Measurements from ENCODE around the gene TAF1B.

TAF1B gene

GRCh38 chr2:9808334-9809063 is 34.8 kb upstream of the TAF1B start:
- DNase-seq: no peak

GRCh38 chr2:9809064-9809356 is 34.3 kb upstream of the TAF1B start:
- no peak for DNase-seq

DNA sequence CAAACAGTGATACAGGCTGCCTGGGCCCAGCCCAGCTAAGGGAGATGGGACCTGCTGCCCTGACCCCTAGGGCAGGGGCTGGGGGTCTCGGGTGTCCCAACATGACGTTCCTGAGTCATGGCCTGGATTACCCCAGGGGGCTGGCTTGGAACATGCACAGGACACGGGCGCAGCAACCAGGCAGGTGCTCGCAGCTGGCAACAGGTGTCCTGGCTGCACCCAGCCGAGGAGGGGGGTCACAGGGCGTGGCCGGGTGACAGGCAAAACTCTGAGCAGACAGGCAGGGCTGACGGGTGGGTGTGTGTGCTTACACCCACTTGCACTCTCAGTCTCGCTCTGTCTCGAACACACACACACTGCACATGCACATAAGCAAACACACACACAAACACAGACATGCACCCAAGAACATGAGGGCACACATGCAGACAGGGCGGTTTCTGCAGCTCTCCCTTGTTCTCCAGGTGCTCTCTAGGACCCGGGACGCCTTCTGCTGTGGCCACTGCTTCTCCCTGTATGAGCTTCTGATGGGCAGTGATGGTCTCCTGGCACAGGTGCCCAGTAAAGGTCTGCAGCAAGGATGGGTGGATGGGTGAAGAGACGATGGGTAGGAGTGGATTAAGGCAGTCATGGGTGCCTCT is 33.7 kb upstream of the TAF1B start:
- no peak for DNase-seq

DNA sequence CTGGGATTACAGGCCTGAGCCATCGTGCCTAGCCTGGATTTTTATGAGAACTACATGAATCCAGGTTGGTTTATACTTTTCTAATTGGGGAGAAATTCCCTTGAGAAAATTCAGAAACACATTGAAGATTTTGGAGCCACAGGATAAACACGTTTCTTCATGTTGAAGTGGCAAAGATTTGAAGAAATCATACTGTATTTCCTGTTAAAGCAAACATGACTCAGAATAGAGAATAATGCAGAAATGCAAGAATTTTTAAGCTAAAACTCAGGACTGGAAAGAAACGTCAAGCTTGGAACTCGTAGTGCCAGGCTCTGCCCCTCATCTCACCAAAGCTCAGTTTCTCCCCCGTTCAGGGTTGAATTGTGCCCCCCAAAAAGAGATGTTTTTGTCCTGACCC is 32.1 kb upstream of the TAF1B start:
- DNase-seq: no peak

- DNase-seq: no peak
Measured at GRCh38 chr2:9811679-9812511, 31.4 kb upstream of the TAF1B start.

GRCh38 chr2:9812945-9813311 is 30.3 kb upstream of the TAF1B start:
- DNase-seq: no peak

DNA sequence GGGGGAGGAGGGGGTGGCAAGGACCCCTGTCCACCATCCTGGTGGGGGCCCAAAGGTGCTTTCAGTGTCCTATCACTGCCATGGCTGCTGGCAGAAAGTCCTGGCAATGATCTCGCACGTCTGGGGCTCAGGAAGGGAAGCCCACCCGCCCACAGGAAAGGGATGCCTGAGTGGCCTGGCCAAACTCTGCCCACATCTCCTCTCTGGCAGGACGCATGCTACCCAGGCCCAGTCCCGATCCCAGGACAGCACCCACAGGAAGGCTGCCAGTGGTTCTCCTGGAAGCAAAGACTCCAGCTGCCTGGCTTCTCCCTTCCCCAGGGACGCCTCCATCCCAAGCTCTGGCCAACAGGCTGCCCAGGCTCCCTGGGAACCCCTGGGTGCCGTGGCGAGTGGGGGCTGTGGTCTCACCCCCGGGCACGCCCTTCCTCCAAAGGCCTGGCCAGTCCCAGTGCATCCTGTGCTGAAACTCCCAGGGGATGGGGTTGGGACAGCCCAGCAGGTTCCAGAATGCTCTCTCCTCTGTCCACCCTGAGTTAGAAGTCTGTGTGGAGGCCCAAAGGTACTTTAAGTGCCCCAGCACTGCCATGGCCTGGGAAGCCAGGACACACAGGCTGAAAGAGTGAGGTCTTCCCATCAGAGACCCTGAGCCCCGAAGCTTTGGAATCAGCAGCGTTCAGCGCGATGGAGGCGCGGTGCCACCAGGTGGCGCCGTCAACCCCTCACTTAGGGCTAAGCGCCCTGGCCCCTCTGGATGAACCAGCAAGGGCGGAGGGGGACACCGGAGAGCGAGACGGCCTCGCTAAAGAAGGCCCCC is 29.8 kb upstream of the TAF1B start:
- peak; percentile 79 to 83 for DNase-seq

DNA sequence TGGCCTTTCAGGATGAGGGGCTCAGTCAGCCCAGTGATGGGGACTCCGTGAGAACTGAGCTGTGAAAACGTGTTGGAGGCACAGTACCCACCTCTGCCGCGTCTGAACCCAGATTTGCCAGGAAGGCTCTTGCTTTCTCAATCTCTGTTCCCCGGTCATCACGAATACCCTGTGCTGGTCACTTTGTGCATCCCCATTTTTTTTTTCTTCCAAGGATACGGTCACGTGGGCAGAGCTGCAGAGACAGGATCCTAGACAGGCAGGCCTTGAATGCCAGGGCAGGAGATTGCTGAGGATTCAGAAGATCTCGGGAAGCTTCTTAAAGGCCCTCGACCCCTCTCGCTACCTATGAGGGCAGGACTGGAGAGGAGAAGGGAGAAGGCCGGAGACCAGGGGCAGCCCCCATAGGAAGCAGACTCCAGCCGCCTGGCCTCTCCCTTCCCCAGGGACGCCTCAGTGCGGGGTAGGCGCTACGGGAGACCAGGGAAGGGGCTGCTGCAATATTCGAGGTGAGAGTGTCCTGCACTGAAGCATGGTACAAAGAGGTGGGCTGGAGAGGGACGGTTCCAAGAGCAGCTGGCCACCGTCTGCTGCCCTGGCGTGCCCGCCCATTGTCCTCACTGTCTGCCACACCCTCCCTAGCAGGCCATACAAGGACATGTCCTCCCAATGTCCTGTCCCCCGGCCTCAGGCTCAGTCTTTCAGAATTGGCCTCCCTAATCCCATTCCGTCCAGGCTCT is 29.0 kb upstream of the TAF1B start:
- no peak for DNase-seq

- DNase-seq: no peak
Measured at GRCh38 chr2:9815076-9815475, 28.2 kb upstream of the TAF1B start.

DNA sequence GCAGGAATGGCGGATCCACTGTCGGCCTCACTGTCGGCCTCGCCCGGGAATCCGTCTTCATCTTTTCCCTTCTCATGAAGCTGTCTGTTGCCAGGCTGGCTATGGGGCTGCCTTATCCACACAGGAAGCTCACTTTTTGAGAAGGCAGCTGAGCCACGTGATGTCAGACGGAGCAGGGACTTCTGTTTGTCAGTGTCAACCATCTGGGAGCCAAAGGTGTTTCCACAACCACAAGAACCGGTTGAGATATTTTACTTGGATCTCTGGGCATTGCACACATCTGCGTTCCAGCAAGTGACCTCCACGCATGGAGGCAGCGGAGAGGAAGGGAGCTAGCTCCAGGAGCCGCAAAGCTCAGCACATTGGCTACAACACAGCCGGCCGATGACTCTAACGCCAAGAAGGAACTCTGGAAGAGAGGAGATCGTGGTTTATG is 27.4 kb upstream of the TAF1B start:
- DNase-seq: no peak

- no peak for DNase-seq
Measured at GRCh38 chr2:9818097-9818496, 25.2 kb upstream of the TAF1B start.

DNA sequence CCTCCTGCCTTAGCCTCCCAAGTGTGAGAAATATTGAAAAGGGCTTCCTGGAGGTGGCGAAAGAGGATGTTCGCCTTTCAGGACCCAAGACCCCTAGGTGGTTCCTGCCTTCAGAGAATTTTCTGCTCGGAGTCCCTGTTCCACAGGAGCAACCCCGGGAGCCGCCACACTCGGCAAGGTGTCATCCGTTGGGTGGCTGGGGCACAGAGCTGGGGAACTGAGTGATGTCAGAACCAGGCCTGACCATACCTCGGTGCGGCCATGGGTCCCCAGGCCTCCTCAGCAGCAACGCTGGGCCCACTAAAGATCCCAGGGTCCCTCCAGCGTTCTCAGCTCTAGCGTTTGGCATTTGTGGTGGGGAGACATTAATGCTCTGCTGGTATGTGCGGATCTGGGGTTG is 23.7 kb upstream of the TAF1B start:
- no peak for DNase-seq

- DNase-seq: no peak
Measured at GRCh38 chr2:9820020-9820973, 23.0 kb upstream of the TAF1B start.

- no peak for DNase-seq
Measured at GRCh38 chr2:9821805-9822445, 21.3 kb upstream of the TAF1B start.

DNA sequence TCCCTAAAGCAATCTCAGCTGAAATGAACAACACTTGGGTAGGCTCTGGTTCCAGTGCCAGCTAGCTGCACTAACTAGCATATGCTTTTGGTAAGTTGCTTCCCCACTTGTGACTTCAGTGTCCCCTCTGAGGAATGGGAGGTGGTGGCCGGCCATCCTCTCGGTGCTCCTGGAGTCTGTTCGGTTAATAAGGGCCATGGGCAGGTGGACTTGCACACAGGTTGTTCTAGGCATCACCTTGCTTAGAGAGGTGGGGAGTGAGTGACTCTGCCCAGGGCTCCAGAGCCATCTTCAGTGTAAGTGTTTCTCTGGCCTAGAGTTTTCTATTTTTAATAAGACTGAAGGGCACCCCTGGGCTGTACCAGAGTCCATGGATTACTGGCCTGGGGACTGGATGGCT is 18.8 kb upstream of the TAF1B start:
- no peak for DNase-seq

DNA sequence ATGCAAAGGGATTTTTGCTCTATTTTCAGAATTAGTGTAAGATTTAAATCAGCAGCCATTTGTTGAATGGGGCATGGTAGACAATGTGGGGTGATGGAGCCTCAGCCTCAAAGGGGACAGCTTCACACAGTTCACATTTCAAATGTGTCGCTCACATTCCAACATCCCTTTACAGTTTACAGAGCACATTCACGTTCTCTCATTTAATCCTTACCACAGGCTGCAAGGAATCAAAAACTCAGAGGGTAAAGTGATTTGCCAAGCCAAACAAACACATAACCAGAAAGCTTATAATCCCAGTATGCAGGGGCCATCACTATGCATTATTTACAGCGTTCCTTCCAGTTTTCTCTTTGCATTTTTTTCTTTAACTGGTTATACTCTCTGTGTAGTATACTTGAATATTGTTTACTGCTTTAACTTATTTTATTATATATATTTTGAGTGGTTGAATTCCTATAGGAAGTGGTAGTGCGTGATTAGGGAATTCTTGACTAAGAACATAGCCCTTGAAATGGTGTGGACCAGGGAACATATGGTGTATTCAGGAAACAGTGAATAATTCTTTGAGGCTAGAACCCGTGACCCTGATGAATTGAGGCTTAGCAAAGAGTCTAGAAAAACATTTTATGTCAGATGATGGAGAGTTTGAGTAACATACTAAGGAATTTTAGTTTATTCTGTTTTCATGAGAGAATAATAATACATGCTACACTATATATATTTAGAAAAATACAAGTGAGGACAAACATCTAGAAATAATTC is 18.1 kb upstream of the TAF1B start:
- no peak for DNase-seq

DNA sequence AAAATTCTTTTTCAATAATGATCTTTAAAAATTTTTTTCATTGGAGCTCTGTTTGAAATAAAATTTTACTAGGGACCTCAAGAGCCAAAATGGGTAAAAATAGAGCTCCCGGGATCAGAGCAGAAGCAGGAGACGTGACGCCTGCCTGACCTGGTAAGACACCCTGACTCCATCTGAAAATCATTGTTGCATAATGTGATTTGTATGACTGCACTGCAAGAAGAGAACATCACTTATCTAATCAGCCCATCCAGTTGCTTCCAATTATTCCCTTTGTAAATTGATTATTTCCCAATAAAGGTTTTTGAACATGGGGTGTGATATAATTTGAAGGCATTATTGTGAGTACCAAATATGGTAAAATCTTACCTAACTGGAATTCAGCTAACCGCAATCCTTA is 17.1 kb upstream of the TAF1B start:
- DNase-seq: no peak

DNA sequence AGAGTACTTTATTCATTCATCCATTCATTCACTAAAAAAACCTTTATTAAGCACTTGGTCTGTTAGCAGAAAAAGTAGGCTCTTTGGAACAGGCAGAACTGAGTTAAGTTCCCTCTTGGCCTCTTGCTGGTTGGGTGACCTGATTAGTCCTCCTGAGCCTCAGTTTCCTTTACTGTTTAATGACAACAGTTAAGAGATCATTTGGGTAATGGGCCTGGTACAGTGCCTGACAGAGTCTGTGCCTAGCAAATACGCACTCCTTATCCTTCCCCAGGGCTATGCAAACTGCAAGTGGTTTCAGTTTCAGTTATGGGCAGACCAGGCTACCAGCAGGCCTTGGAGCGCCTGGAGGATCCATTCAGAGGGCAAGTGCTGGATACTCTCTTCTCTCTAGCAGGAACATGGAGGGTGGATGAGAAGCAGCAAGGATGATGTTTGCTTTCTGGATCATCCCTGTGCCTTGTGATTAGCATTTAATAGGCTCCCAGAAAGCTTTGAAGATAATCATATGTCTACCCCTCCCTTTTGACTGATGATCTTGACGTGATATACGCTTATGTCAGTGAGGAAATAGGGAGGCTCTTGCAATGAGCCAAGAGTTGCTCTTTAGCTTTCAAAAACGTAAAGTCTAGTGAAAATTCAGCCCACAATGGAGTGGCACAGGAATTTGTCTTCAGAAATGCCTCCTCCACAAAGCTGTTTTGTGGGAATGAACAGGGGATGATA is 12.4 kb upstream of the TAF1B start:
- no peak for DNase-seq

DNA sequence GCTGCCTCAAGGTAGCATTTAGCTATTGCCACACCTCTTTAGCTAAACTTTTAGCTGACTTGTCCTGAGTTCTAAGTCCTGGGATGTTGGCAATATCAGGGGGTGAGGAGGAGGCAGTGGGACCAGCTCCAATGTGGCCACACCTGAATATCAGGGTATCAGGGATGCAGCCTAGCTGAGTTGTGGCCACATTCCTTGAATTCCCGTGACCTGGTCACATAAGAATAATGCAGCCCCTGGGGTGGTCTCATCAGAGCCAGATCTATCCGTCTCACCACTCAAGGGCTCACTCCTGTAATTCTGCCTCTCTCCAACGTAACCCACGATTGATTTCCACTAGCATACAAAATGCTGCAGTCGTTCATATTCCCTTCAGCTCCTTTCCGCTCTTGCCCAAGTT is 11.6 kb upstream of the TAF1B start:
- no peak for DNase-seq
